Small intestine (tissue), 7 donors: Measurements from ENCODE around the gene FAM204A. TPM values are rescaled to one million over a fixed set of nuclear protein-coding genes. Genes with fewer than 3 reads are reported as not detected.
A peak's percentile ranks its signal among the peaks of the same experiment; 100 is the strongest.

ENCODE experiments used
- DNase-seq, 2 donors: peaks; one replicate each; pipeline versions ENCODE4 v3.0.0 to v3.0.0-alpha.2; 2013
- FAIRE-seq: peaks from 2 replicates; lab custom pipeline; 2012; peaks lifted over from hg19 to GRCh38; lab: Jason Lieb, UNC
- H3K27ac ChIP-seq, 3 donors: one replicate each; pipeline ENCODE4 v1.5.1; 2013; ENCODE audit warnings: low read length in 2 of 3, mild to moderate bottlenecking in 2 of 3, control low read depth in 1 of 3, inconsistent platforms in 1 of 3, low read depth in 1 of 3, moderate library complexity in 1 of 3
- H3K27me3 ChIP-seq, 3 donors: one replicate each; pipeline ENCODE4 v1.6.1; 2013; ENCODE audit warnings: low read length in 3 of 3, inconsistent platforms in 1 of 3; ENCODE audit not compliant: control insufficient read depth in 3 of 3, insufficient read depth in 3 of 3
- H3K36me3 ChIP-seq, 3 donors: one replicate each; pipeline ENCODE4 v1.6.1; 2013; ENCODE audit warnings: low read length in 3 of 3, inconsistent platforms in 1 of 3, low read depth in 1 of 3, mild to moderate bottlenecking in 1 of 3, moderate library complexity in 1 of 3; ENCODE audit not compliant: control insufficient read depth in 3 of 3, insufficient read depth in 2 of 3
- H3K4me1 ChIP-seq, 3 donors: one replicate each; pipeline ENCODE4 v1.6.1; 2013; ENCODE audit warnings: low read length in 2 of 3, inconsistent platforms in 1 of 3, low read depth in 1 of 3, mild to moderate bottlenecking in 1 of 3, moderate library complexity in 1 of 3; ENCODE audit not compliant: control insufficient read depth in 3 of 3, insufficient read depth in 2 of 3
- H3K4me3 ChIP-seq, 3 donors: one replicate each; pipeline ENCODE4 v1.5.1; 2013; ENCODE audit warnings: low read length in 3 of 3, control low read depth in 1 of 3, inconsistent platforms in 1 of 3, low read depth in 1 of 3, mild to moderate bottlenecking in 1 of 3, moderate library complexity in 1 of 3
- H3K9me3 ChIP-seq, 2 donors: one replicate each; pipeline ENCODE4 v1.6.1; 2013; ENCODE audit warnings: low read depth in 1 of 2, low read length in 1 of 2; ENCODE audit not compliant: control insufficient read depth in 2 of 2, insufficient read depth in 1 of 2
- WGBS, 3 donors: extraction: QIAGEN DNeasy Blood & Tissue Kit; methylation state at CpG; one replicate each; pipeline ENCODE4 v1.1.7; 2013; 5-methylcytosine and 5-hydroxymethylcytosine counted together
- polyA plus RNA-seq, 4 donors: library from polyadenylated mRNA; stranded (reverse) in 3 of 4; unstranded in 1 of 4; fragments of 200-250 nt in 3 of 4; fragments of 120-200 nt in 1 of 4; gene quantifications; one replicate each; pipeline versions ENCODE4 v1.2.1 to v1.2.3, GENCODE V29; 2013
- donor health status: healthy with polysubstance abuse.
- donor health status: control.
- donor health status: control.
- donor health status: Bipolar disorder and iron deficiency.
- donor health status: healthy.

Gene FAM204A
- polyA plus RNA-seq, 4 donors = 32.9 to 54.0 (median 49.3) TPM

DNA sequence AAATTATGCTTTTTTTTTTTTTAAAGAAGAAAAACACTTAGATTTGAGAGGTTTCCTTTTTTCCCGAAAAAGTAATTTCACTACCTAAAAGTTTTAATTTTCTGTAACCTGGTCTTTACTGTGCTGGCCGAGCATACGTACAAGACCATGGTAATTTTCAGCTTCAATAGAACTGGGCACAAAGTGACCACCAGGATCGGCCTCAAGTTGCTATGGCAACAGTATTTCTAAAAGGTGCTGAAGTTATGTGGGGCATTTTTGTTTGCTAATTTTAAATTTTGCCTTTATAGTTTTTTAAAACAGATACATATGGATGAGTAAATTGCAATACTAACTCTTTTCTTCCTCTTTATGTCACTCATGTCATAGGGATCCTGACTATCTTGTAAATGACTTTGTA is 69.4 kb downstream of the FAM204A start:
- Histone ChIP-seq H3K9me3 (peaks cover 0 to 5% of the 10 kb centered on the region in 2 donors), H3K27ac (no peak overlapping the region), H3K4me3 (no peak overlapping the region), H3K4me1 (no peaks in the 10 kb centered on the region), H3K36me3 (no peaks in the 10 kb centered on the region), H3K27me3 (peaks cover 0 to 3% (median 0%) of the 10 kb centered on the region in 3 donors)
- FAIRE-seq (no peak), DNase-seq (no peak)
- 70 to 82% (median 73%) methylated on average over 4 of the region's 4 CpGs for WGBS, 3 donors

DNA sequence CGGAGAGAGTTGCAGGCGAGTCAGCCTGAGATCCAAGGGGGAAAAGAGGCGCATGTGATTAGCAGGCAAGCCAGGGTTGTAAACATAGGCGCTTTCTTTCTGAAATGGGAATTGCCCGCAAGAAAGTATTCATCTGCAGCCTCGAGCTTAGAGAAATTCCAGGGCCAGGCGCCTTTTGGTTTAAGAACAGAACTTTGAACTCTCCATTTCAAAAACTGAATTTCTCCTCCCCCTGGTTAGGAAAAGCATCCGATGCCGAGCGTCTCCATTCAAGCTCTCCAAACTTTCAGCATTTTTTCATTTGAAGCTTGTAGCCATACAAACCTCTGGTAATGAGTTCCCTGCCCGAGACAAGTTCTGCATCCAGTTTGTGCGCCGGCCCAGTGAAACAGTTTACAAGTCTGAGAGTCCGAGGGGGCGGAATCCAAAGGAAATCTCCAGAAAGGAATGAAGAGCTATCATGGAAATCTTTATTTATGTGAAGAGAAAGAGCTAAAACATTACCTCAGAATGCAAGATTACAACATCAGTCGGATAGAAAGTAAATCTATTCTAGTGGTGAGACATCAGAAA is 69.9 kb downstream of the FAM204A start:
- FAIRE-seq = no peak
- Histone ChIP-seq H3K27ac (no peak overlapping the region), H3K4me1 (no peaks in the 10 kb centered on the region), H3K27me3 (peaks cover 0 to 3% (median 0%) of the 10 kb centered on the region in 3 donors), H3K4me3 (peak overlapping the region in 1 of 3 donors; percentile 18), H3K9me3 (no peaks in the 10 kb centered on the region), H3K36me3 (no peaks in the 10 kb centered on the region)
- WGBS, 3 donors = 6 to 10% (median 8%) methylated on average over 16 of the region's 16 CpGs
- DNase-seq = peak; percentile 5 to 19

DNA sequence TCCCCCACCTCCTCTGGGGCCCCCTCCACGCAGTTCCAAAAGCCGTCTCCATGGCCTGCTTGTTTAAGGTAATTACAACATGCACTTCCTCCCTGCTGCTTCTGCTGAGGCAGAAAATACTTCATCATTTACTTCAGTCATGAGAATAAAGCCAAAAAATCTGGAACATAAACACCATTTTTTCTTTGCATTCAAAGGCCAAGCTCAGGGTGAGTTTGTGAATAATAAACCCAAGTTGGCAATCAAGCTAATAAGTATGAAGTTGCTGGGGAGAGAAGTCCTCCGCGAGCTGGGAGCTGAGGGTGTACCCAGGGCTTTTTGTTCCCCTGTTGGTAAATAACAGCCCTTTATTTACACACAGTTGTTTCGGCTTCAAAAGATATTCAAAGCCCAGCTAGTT is 70.5 kb downstream of the FAM204A start:
- Histone ChIP-seq H3K27ac (peak overlapping the region in 1 of 3 donors; percentile 33), H3K36me3 (no peaks in the 10 kb centered on the region), H3K9me3 (no peaks in the 10 kb centered on the region), H3K4me1 (no peaks in the 10 kb centered on the region), H3K4me3 (no peak overlapping the region), H3K27me3 (peaks cover 0 to 3% (median 0%) of the 10 kb centered on the region in 3 donors)
- FAIRE-seq = no peak
- 13 to 30% (median 17%) methylated on average over 5 of the region's 5 CpGs for WGBS, 3 donors
- DNase-seq = no peak

DNA sequence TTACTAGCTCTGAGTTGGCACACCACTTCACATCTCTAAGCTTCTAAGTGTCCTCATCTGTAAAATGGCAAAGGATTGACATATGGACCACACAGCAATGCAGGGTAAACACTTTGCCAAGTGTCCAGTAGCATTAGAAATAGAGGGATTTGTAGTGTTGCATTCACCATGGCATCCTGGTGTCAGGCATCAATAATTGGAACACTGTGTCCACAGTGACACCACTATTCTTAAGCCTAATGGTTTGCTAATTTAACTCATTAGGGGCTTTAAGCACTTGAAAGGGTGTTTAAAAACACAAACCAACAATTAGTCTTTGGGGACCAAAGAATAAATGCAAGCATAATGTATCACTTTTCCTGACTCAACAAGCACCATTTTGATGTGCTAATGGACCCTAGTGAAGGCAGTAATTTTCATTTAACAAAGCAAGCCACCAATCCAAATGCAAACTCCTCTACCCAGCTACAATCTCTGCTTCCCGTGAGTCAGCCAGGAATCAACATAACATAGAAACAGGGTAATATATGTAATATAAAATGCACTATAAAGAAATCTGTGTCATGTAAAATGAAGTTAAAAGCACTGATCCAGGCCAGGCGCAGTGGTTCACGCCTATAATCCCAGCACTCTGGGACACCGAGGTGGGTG is 75.9 kb downstream of the FAM204A start:
- 70 to 81% (median 76%) methylated on average over 4 of the region's 4 CpGs for WGBS, 3 donors
- no peaks in the 10 kb centered on the region for H3K36me3 ChIP-seq
- no peak overlapping the region for H3K4me3 ChIP-seq
- H3K27me3 ChIP-seq = peaks cover 0 to 7% (median 0%) of the 10 kb centered on the region in 3 donors
- no peaks in the 10 kb centered on the region for H3K9me3 ChIP-seq
- H3K27ac ChIP-seq = no peak overlapping the region
- DNase-seq (no peak), FAIRE-seq (no peak)
- H3K4me1 ChIP-seq = no peaks in the 10 kb centered on the region

DNA sequence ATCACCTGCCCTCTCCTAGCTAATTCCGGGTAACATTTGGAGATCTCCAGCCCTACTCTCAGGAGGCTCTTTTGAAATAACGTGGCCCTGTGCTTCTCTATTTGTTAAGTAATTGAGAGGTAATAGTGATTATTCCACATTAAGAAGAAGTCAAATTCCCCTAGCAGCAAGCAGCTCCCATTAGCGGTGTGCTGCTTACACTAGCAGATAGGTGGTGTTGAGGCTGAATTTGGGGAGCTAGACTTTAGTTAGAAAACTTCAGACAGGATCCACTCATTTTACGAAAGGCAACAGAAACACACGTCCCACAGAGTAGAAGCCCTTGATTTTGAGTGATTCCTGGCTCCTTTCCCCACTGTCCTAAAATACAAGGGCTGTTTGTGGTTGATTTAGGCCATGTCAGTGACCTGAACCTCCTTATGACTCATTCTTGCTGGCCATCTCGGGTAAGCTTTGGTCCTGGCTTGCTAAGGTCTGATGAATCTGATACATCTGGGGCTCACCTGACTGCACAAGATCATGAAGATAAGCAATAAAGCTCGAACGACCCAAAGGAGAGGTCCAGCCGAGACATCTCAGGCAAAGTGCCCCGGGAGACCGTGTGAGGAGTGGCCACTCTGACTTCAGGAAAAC is 77.2 kb downstream of the FAM204A start:
- Histone ChIP-seq H3K4me3 (no peak overlapping the region), H3K36me3 (no peaks in the 10 kb centered on the region), H3K4me1 (no peaks in the 10 kb centered on the region), H3K9me3 (no peaks in the 10 kb centered on the region), H3K27me3 (peaks cover 0 to 9% (median 0%) of the 10 kb centered on the region in 3 donors), H3K27ac (no peak overlapping the region)
- no peak for FAIRE-seq
- no peak for DNase-seq
- 64 to 77% (median 66%) methylated on average over 11 of the region's 11 CpGs for WGBS, 3 donors

DNA sequence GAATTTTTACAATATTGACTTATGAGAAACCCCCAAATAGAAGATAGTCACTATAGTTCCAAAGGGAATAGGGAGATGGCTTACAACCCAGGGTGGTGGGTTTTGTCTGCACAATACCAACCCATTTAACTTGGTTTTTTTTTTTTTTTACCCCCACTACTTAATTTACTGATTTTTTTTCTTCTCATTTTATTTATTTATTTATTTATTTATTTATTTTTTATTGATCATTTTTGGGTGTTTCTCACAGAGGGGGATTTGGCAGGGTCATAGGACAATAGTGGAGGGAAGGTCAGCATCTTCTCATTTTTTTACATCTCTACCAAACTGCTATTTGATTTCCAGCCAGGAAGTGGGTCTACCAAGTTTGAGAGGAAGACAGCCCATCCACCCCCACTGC is 77.9 kb downstream of the FAM204A start:
- DNase-seq = no peak
- H3K4me1 ChIP-seq = no peaks in the 10 kb centered on the region
- H3K36me3 ChIP-seq = no peaks in the 10 kb centered on the region
- no peak overlapping the region for H3K4me3 ChIP-seq
- H3K27ac ChIP-seq = no peak overlapping the region
- peaks cover 0 to 12% (median 0%) of the 10 kb centered on the region in 3 donors for H3K27me3 ChIP-seq
- H3K9me3 ChIP-seq = no peaks in the 10 kb centered on the region
- no peak for FAIRE-seq

DNA sequence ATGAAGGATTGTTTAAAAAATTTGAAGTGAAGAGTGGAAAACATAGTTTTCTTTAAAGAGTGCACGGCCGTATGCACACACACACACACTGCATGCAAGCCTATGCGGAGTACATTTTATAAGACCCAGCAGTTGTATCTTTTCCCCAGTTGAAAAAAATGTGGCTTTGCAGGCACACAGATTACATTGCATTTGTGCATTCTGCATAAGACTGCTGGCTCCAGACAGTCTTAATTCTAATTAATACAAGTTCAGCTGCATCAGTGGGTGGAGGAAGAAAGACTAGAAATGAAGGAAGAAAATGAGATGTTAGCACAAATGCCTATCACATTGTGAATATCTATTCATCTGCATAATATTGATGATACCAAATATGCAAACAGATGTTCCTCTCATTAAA is 79.6 kb downstream of the FAM204A start:
- Histone ChIP-seq H3K4me3 (no peak overlapping the region), H3K9me3 (no peaks in the 10 kb centered on the region), H3K36me3 (no peaks in the 10 kb centered on the region), H3K27ac (no peak overlapping the region), H3K27me3 (peaks cover 0 to 14% (median 0%) of the 10 kb centered on the region in 3 donors), H3K4me1 (no peaks in the 10 kb centered on the region)
- WGBS, 3 donors = 77 to 93% (median 92%) methylated on average over 3 of the region's 3 CpGs
- no peak for DNase-seq
- no peak for FAIRE-seq

DNA sequence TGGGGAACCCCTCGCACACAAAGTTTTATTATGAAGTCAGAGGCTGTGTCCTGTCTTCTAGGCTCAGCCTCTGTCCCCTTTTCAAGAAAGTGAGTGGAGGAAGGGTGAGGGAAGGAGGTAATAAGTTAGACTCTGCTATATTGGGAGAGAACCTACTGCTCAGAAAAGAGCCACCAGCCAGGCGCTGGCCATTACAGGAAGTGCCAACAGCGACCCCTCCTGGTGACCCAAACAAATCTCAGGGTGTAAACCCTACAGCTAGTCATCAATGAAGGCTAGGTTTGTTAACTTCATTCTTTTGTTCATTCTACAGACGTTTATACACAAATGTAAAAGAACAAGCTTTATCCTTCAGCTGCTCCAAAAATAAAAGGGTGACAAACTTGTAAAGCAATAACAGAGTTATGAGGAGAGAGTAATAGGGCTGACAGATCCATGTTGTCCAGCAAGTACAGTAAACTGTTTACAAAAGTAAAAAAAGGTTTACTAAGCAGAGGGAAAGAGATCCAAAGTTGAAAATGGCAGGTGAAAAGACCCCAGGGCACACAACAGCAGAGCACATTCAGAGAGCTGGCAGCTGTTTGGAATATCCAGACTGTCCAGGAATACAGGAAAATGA is 82.7 kb downstream of the FAM204A start:
- peaks cover 0 to 17% (median 3%) of the 10 kb centered on the region in 3 donors for H3K27me3 ChIP-seq
- FAIRE-seq = no peak
- no peaks in the 10 kb centered on the region for H3K36me3 ChIP-seq
- no peaks in the 10 kb centered on the region for H3K4me1 ChIP-seq
- peak; percentile 19 to 55 for DNase-seq
- no peaks in the 10 kb centered on the region for H3K9me3 ChIP-seq
- no peak overlapping the region for H3K4me3 ChIP-seq
- no peak overlapping the region for H3K27ac ChIP-seq
- WGBS, 3 donors = 25 to 28% (median 27%) methylated on average over 4 of the region's 4 CpGs
